Esophagus muscularis mucosa (tissue), 4 donors: ENCODE results near the gene CDC37. TPM values are rescaled to one million over a fixed set of nuclear protein-coding genes. Genes with fewer than 3 reads are reported as not detected.

Experiments used
- DNase-seq: peaks from one replicate; pipeline ENCODE4 v3.0.0-alpha.2; 2017; ENCODE audit errors: extremely low spot score
- H3K27ac ChIP-seq, 4 donors: fragments of 200-600 bp; sonication (generic); replicated peaks in 1 of 4; 1 replicate in 3 of 4; 2 replicates in 1 of 4; pipeline ENCODE4 v1.5.1; 2016 to 2019; ENCODE audit warnings: mild to moderate bottlenecking in 1 of 4
- H3K27me3 ChIP-seq, 4 donors: fragments of 200-600 bp; sonication (generic); one replicate each; pipeline versions ENCODE4 v1.5.1 to v1.6.0; 2016 to 2019
- H3K36me3 ChIP-seq, 4 donors: fragments of 200-600 bp; sonication (generic); one replicate each; pipeline ENCODE4 v1.5.1; 2016 to 2019
- H3K4me1 ChIP-seq, 4 donors: fragments of 200-600 bp; sonication (generic); one replicate each; pipeline ENCODE4 v1.5.1; 2016 to 2019
- H3K4me3 ChIP-seq, 4 donors: fragments of 200-600 bp; sonication (generic); 1 replicate in 2 of 4; 2 replicates in 2 of 4; pipeline ENCODE4 v1.5.1; 2016 to 2019; ENCODE audit warnings: mild to moderate bottlenecking in 4 of 4, moderate library complexity in 1 of 4
- H3K9me3 ChIP-seq, 4 donors: fragments of 200-600 bp; sonication (generic); 1 replicate in 3 of 4; 2 replicates in 1 of 4; pipeline ENCODE4 v1.5.1; 2016 to 2019
- EP300 ChIP-seq: sonication (generic); formaldehyde crosslinking; IDR thresholded peaks from one replicate; pipeline ENCODE4 v1.6.1; 2017; ENCODE audit warnings: antibody characterized with exemption
- POLR2A ChIP-seq: fragments of 450-650 bp; IDR thresholded peaks from one replicate; pipeline ENCODE4 v1.6.1; 2017; ENCODE audit warnings: antibody characterized with exemption, moderate library complexity, mild to moderate bottlenecking, low read depth
- POLR2AphosphoS5 ChIP-seq, 2 donors: sonication (generic); formaldehyde crosslinking; IDR thresholded peaks; one replicate each; pipeline ENCODE4 v1.6.1; 2017; ENCODE audit warnings: antibody characterized with exemption in 2 of 2
- WGBS: methylation state at CpG from one replicate; pipeline ENCODE4 v1.1.5; 2018; 5-methylcytosine and 5-hydroxymethylcytosine counted together
- intact Hi-C: fragments of 100-400 bp; cut with DNase I; formaldehyde crosslinking; loops from one replicate; pipeline ENCODE4 v1.15.1; 2023
- total RNA-seq, 4 donors: library from RNA; depleted of rRNA; stranded (reverse); fragments of >200 nt; gene quantifications; one replicate each; pipeline versions ENCODE4 v1.1.0 to v1.2.1, GENCODE V29; 2016
- TF ChIP-seq, protein P1 (sequence below), 3 experiments: fragments of 200-600 bp in 2 of 3; fragments of 450-650 bp in 1 of 3; sonication (generic) in 2 of 3; IDR thresholded peaks; one replicate each; pipeline ENCODE4 v1.5.1; 2017 to 2019; ENCODE audit warnings: antibody characterized with exemption in 3 of 3, mild to moderate bottlenecking in 2 of 3, moderate library complexity in 1 of 3

Gene CDC37
- total RNA-seq, 4 donors from 2014 or later: 131 to 176 (median 160) TPM

DNA sequence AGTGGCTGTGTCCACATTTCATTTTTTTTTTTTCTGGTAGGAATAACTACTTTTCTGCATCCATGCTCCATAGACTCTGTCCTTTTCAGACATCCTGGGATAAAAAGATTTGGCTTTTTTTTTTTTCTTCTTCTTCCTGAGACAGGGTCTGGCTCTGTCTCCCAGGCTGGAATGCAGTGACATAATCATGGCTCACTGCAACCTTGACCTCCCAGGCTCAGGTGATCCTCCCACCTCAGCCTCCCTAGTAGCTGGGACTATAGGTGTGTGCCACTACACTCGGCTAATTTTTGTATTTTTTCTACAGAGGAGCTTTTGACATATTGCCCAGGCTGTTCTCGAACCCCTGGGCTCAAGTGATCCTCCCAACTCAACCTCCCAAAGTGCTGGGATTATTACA is 59.8 kb downstream of the CDC37 start:
- Histone ChIP-seq H3K27ac (no peak overlapping the region), H3K36me3 (no peaks in the 10 kb centered on the region), H3K4me1 (peaks cover 0 to 5% (median 0%) of the 10 kb centered on the region in 4 donors), H3K27me3 (no peaks in the 10 kb centered on the region), H3K9me3 (no peaks in the 10 kb centered on the region), H3K4me3 (no peak overlapping the region)
- WGBS: 73% methylated on average over 2 of the region's 2 CpGs
- intact Hi-C loops: no loop called here
- DNase-seq: no peak
- TF ChIP-seq POLR2A (no peak), EP300 (no peak), POLR2AphosphoS5 (IDR thresholded peaks at IDR 0.05) (no peak)
- TF ChIP-seq, protein P1, sequence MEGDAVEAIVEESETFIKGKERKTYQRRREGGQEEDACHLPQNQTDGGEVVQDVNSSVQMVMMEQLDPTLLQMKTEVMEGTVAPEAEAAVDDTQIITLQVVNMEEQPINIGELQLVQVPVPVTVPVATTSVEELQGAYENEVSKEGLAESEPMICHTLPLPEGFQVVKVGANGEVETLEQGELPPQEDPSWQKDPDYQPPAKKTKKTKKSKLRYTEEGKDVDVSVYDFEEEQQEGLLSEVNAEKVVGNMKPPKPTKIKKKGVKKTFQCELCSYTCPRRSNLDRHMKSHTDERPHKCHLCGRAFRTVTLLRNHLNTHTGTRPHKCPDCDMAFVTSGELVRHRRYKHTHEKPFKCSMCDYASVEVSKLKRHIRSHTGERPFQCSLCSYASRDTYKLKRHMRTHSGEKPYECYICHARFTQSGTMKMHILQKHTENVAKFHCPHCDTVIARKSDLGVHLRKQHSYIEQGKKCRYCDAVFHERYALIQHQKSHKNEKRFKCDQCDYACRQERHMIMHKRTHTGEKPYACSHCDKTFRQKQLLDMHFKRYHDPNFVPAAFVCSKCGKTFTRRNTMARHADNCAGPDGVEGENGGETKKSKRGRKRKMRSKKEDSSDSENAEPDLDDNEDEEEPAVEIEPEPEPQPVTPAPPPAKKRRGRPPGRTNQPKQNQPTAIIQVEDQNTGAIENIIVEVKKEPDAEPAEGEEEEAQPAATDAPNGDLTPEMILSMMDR (IDR thresholded peaks at IDR 0.05): no peak

Other genes with a start within 250 kb of the CDC37 start
- 10 to 100 TPM; 20.8 to 51.4 (median 34.8) TPM for gene DNMT1, start 208.6 kb downstream of the CDC37 start, total RNA-seq
- 10 to 100 TPM; 14.5 to 27.7 (median 20.4) TPM for gene S1PR2, start 172.2 kb downstream of the CDC37 start, total RNA-seq
- gene MRPL4, start 151.3 kb downstream of the CDC37 start, total RNA-seq: 10 to 100 TPM; 39.9 to 78.0 (median 61.7) TPM
- gene ICAM1, start 132.4 kb downstream of the CDC37 start, total RNA-seq: 10 to 100 TPM; 15.8 to 63.5 (median 18.4) TPM
- gene ICAM4, start 116.6 kb downstream of the CDC37 start, total RNA-seq: under 1 TPM in 3 of 4 donors, not detected in 1; 0.29 to 0.78 (median 0.66) TPM
- gene ICAM5, start 113.6 kb downstream of the CDC37 start, total RNA-seq: under 1 TPM; 0.23 to 0.45 (median 0.37) TPM
- gene ZGLP1, start 93.7 kb downstream of the CDC37 start, total RNA-seq: 1 to 10 TPM in 3 of 4 donors, under 1 TPM in 1; 0.58 to 1.2 (median 1.2) TPM
- gene FDX2, start 87.5 kb downstream of the CDC37 start, total RNA-seq: 10 to 100 TPM; 16.6 to 29.6 (median 26.5) TPM
- 10 to 100 TPM; 23.7 to 42.2 (median 30.2) TPM for gene RAVER1, start 70.0 kb downstream of the CDC37 start, total RNA-seq
- gene ICAM3, start 63.9 kb downstream of the CDC37 start, total RNA-seq: 10 to 100 TPM in 1 of 4 donors, 1 to 10 TPM in 3; 2.9 to 10.9 (median 5.2) TPM
- 10 to 100 TPM; 50.5 to 71.6 (median 65.9) TPM for gene TYK2, start 23.0 kb downstream of the CDC37 start, total RNA-seq
- 10 to 100 TPM; 11.6 to 24.5 (median 14.1) TPM for gene PDE4A, start 17.0 kb upstream of the CDC37 start, total RNA-seq
- gene KEAP1, start 99.8 kb upstream of the CDC37 start, total RNA-seq: 10 to 100 TPM; 51.9 to 94.5 (median 80.6) TPM
- gene S1PR5, start 113.9 kb upstream of the CDC37 start, total RNA-seq: not detected
- gene ATG4D, start 140.4 kb upstream of the CDC37 start, total RNA-seq: 10 to 100 TPM; 18.2 to 44.1 (median 29.7) TPM
- gene KRI1, start 162.5 kb upstream of the CDC37 start, total RNA-seq: 10 to 100 TPM; 13.7 to 23.9 (median 16.0) TPM
- gene CDKN2D, start 165.4 kb upstream of the CDC37 start, total RNA-seq: 10 to 100 TPM; 11.2 to 30.0 (median 18.3) TPM
- gene AP1M2, start 183.8 kb upstream of the CDC37 start, total RNA-seq: not detected
- 10 to 100 TPM; 26.2 to 71.2 (median 46.1) TPM for gene SLC44A2, start 222.0 kb upstream of the CDC37 start, total RNA-seq